ENCODE results near the gene BASP1. TPM values are rescaled to one million over a fixed set of nuclear protein-coding genes. Genes with fewer than 3 reads are reported as not detected.
"Not testable (repeated sequence)": the region's sequence is repeated elsewhere in the genome, so short reads cannot be mapped to it uniquely, and the experiment has no call there.

BASP1 gene
- polyA plus RNA-seq, 2 donors: 4.0 to 4.7 TPM

- Histone ChIP-seq H3K27me3 (ENCODE audit: control insufficient read depth in 1 of 2, insufficient read depth in 2 of 2, low read length in 2 of 2) (no peaks in the 10 kb centered on the region), H3K4me3 (ENCODE audit: low read depth in 1 of 2, low read length in 2 of 2) (no peak overlapping the region), H3K36me3 (ENCODE audit: control insufficient read depth in 2 of 2, insufficient read depth in 2 of 2, low read length in 1 of 2) (no peaks in the 10 kb centered on the region), H3K27ac (ENCODE audit: low read depth in 2 of 2, low read length in 1 of 2) (no peak overlapping the region), H3K4me1 (ENCODE audit: control insufficient read depth in 2 of 2, insufficient read depth in 2 of 2, low read length in 1 of 2) (peaks cover 3 to 6% of the 10 kb centered on the region in 2 donors), H3K9me3 (ENCODE audit: control insufficient read depth in 2 of 2, insufficient read depth in 1 of 2, low read depth in 1 of 2, low read length in 1 of 2) (no peaks in the 10 kb centered on the region)
- WGBS, 2 donors: 85 to 87% methylated on average over 14 of the region's 14 CpGs
Observed at GRCh38 chr5:17306726-17307091, 89.3 kb downstream of the BASP1 start.

GRCh38 chr5:17307440-17307839, 90.0 kb downstream of the BASP1 start:
- not testable (repeated sequence) for H3K9me3 ChIP-seq (ENCODE audit: control insufficient read depth in 2 of 2, insufficient read depth in 1 of 2, low read depth in 1 of 2, low read length in 1 of 2); H3K4me3 ChIP-seq (ENCODE audit: low read depth in 1 of 2, low read length in 2 of 2); H3K36me3 ChIP-seq (ENCODE audit: control insufficient read depth in 2 of 2, insufficient read depth in 2 of 2, low read length in 1 of 2); H3K27ac ChIP-seq (ENCODE audit: low read depth in 2 of 2, low read length in 1 of 2); H3K4me1 ChIP-seq (ENCODE audit: control insufficient read depth in 2 of 2, insufficient read depth in 2 of 2, low read length in 1 of 2); H3K27me3 ChIP-seq (ENCODE audit: control insufficient read depth in 1 of 2, insufficient read depth in 2 of 2, low read length in 2 of 2)
- 90 to 92% methylated on average over 4 of the region's 4 CpGs for WGBS, 2 donors

DNA sequence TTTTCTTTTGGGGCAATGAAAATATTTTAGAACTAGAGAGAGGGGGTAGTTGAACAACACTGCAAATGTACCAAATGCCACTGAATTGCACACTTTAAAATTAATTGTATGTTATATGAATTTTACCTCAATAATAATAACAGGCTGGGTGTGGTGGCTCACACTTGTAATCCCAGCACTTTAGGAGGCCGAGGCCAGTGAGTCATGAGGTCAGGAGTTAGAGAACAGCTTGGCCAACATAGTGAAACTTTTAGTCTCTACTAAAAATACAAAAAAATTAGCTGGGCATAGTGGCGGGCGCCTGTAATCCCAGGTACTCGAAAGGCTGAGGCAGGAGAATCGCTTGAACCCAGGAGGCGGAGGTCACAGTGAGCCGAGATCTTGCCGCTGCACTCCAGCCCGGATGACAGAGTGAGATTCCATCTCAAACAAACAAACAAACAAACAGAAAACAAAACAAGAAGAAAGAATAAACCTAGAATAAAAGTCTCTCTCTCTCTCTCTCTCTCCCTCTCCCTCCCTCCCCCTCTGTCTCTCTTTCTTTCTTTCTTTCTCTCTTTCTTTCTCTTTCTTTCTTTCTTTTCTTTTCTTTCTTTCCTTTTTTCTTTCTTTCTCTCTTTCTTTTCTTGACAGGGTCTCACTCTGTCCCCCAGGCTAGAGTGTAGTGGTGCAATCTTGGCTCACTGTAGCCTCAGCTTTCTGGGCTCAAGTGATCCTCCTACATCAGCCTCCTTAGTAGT, 91.1 kb downstream of the BASP1 start:
- peaks cover 0 to 6% of the 10 kb centered on the region in 2 donors for H3K4me1 ChIP-seq (ENCODE audit: control insufficient read depth in 2 of 2, insufficient read depth in 2 of 2, low read length in 1 of 2)
- H3K9me3 ChIP-seq (ENCODE audit: control insufficient read depth in 2 of 2, insufficient read depth in 1 of 2, low read depth in 1 of 2, low read length in 1 of 2): no peaks in the 10 kb centered on the region
- H3K4me3 ChIP-seq (ENCODE audit: low read depth in 1 of 2, low read length in 2 of 2): no peak overlapping the region
- no peak overlapping the region for H3K27ac ChIP-seq (ENCODE audit: low read depth in 2 of 2, low read length in 1 of 2)
- no peaks in the 10 kb centered on the region for H3K36me3 ChIP-seq (ENCODE audit: control insufficient read depth in 2 of 2, insufficient read depth in 2 of 2, low read length in 1 of 2)
- WGBS, 2 donors: 86 to 91% methylated on average over 9 of the region's 9 CpGs
- H3K27me3 ChIP-seq (ENCODE audit: control insufficient read depth in 1 of 2, insufficient read depth in 2 of 2, low read length in 2 of 2): no peaks in the 10 kb centered on the region

DNA sequence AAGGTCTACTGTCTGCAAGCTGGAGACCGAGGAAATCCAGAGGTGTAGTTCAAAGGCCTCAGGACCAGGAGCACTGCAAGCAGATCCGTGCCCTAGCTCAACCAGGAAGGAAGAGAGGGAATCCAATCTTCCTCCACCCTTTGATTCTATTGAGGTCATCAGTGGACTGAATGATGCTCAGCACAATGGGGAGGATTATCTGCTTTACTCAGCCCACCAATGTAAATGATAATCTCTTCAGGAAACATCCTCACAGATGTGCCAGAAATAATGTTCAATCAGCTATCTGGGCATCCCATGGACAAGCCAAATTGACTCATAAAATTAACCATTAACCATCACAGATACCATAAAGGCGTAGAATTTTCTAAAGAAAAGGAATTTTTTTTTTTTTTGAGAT, 92.0 kb downstream of the BASP1 start:
- H3K27ac ChIP-seq (ENCODE audit: low read depth in 2 of 2, low read length in 1 of 2): no peak overlapping the region
- WGBS, 2 donors: 85 to 87% methylated on average over 3 of the region's 3 CpGs
- H3K4me3 ChIP-seq (ENCODE audit: low read depth in 1 of 2, low read length in 2 of 2): no peak overlapping the region

DNA sequence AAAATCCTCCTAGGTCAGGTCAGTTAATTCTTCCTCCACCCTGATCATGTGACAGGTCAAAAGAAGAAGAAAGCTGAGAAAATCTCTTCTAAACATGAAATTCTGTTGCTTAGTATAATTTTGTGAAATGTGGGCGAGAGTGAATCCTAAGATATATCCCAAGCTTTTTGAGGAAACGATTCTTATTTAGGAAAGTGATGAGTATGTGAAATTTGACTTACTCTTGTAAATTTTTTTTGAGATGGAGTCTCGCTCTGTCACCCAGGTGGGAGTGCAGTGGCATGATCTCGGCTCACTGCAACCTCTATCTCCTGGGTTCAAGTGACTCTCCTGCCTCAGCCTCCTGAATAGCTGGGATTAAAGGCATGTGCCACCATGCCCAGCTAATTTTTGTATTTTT, 93.1 kb downstream of the BASP1 start:
- H3K9me3 ChIP-seq (ENCODE audit: control insufficient read depth in 2 of 2, insufficient read depth in 1 of 2, low read depth in 1 of 2, low read length in 1 of 2); H3K27me3 ChIP-seq (ENCODE audit: control insufficient read depth in 1 of 2, insufficient read depth in 2 of 2, low read length in 2 of 2); H3K4me1 ChIP-seq (ENCODE audit: control insufficient read depth in 2 of 2, insufficient read depth in 2 of 2, low read length in 1 of 2); H3K4me3 ChIP-seq (ENCODE audit: low read depth in 1 of 2, low read length in 2 of 2); H3K36me3 ChIP-seq (ENCODE audit: control insufficient read depth in 2 of 2, insufficient read depth in 2 of 2, low read length in 1 of 2); H3K27ac ChIP-seq (ENCODE audit: low read depth in 2 of 2, low read length in 1 of 2): not testable (repeated sequence)
- 83 to 94% methylated on average over 4 of the region's 4 CpGs for WGBS, 2 donors

More for the DNA sequence above, 92.0 kb downstream of the BASP1 start:
- Histone ChIP-seq H3K4me1 (ENCODE audit: control insufficient read depth in 2 of 2, insufficient read depth in 2 of 2, low read length in 1 of 2) (peaks cover 0 to 6% of the 10 kb centered on the region in 2 donors), H3K9me3 (ENCODE audit: control insufficient read depth in 2 of 2, insufficient read depth in 1 of 2, low read depth in 1 of 2, low read length in 1 of 2) (no peaks in the 10 kb centered on the region), H3K36me3 (ENCODE audit: control insufficient read depth in 2 of 2, insufficient read depth in 2 of 2, low read length in 1 of 2) (no peaks in the 10 kb centered on the region), H3K27me3 (ENCODE audit: control insufficient read depth in 1 of 2, insufficient read depth in 2 of 2, low read length in 2 of 2) (no peaks in the 10 kb centered on the region)

GRCh38 chr5:17311811-17312210, 94.4 kb downstream of the BASP1 start:
- 82 to 95% methylated on average over 10 to 31 of the region's 31 CpGs for WGBS, 2 donors

DNA sequence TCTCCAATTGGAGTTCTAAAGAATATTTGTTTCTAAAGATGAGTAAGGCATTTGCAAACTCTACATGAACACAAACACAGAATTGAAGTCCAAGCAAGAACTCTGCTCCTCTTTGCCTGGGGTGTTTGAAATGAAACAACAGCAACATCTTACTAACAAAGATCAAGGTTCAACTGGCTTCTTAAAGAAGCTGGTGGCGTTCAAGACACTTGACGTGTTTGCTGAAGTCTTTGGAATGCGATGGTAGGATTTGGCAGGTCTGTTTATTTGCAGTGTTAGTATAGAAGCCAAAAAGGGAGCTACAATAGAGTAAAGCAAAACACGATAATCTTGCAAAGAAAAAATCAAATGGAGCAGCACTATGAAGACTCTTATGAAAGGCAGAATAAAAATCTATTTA, 94.9 kb downstream of the BASP1 start:
- no peaks in the 10 kb centered on the region for H3K36me3 ChIP-seq (ENCODE audit: control insufficient read depth in 2 of 2, insufficient read depth in 2 of 2, low read length in 1 of 2)
- H3K4me3 ChIP-seq (ENCODE audit: low read depth in 1 of 2, low read length in 2 of 2): no peak overlapping the region
- H3K27ac ChIP-seq (ENCODE audit: low read depth in 2 of 2, low read length in 1 of 2): no peak overlapping the region
- H3K4me1 ChIP-seq (ENCODE audit: control insufficient read depth in 2 of 2, insufficient read depth in 2 of 2, low read length in 1 of 2): peaks cover 0 to 4% of the 10 kb centered on the region in 2 donors
- 32 to 38% methylated on average over 4 of the region's 4 CpGs for WGBS, 2 donors
- H3K9me3 ChIP-seq (ENCODE audit: control insufficient read depth in 2 of 2, insufficient read depth in 1 of 2, low read depth in 1 of 2, low read length in 1 of 2): no peaks in the 10 kb centered on the region
- H3K27me3 ChIP-seq (ENCODE audit: control insufficient read depth in 1 of 2, insufficient read depth in 2 of 2, low read length in 2 of 2): no peaks in the 10 kb centered on the region

More at GRCh38 chr5:17311811-17312210, 94.4 kb downstream of the BASP1 start:
- H3K4me1 ChIP-seq (ENCODE audit: control insufficient read depth in 2 of 2, insufficient read depth in 2 of 2, low read length in 1 of 2); H3K4me3 ChIP-seq (ENCODE audit: low read depth in 1 of 2, low read length in 2 of 2); H3K9me3 ChIP-seq (ENCODE audit: control insufficient read depth in 2 of 2, insufficient read depth in 1 of 2, low read depth in 1 of 2, low read length in 1 of 2); H3K36me3 ChIP-seq (ENCODE audit: control insufficient read depth in 2 of 2, insufficient read depth in 2 of 2, low read length in 1 of 2); H3K27ac ChIP-seq (ENCODE audit: low read depth in 2 of 2, low read length in 1 of 2); H3K27me3 ChIP-seq (ENCODE audit: control insufficient read depth in 1 of 2, insufficient read depth in 2 of 2, low read length in 2 of 2): not testable (repeated sequence)

- H3K27me3 ChIP-seq (ENCODE audit: control insufficient read depth in 1 of 2, insufficient read depth in 2 of 2, low read length in 2 of 2): no peaks in the 10 kb centered on the region
- H3K4me3 ChIP-seq (ENCODE audit: low read depth in 1 of 2, low read length in 2 of 2): no peak overlapping the region
- WGBS, 2 donors: 76 to 78% methylated on average over 5 of the region's 5 CpGs
- peaks cover 0 to 8% of the 10 kb centered on the region in 2 donors for H3K4me1 ChIP-seq (ENCODE audit: control insufficient read depth in 2 of 2, insufficient read depth in 2 of 2, low read length in 1 of 2)
- H3K27ac ChIP-seq (ENCODE audit: low read depth in 2 of 2, low read length in 1 of 2): no peak overlapping the region
- no peaks in the 10 kb centered on the region for H3K9me3 ChIP-seq (ENCODE audit: control insufficient read depth in 2 of 2, insufficient read depth in 1 of 2, low read depth in 1 of 2, low read length in 1 of 2)
- H3K36me3 ChIP-seq (ENCODE audit: control insufficient read depth in 2 of 2, insufficient read depth in 2 of 2, low read length in 1 of 2): no peaks in the 10 kb centered on the region
Observed at GRCh38 chr5:17314907-17315471, 97.6 kb downstream of the BASP1 start.

DNA sequence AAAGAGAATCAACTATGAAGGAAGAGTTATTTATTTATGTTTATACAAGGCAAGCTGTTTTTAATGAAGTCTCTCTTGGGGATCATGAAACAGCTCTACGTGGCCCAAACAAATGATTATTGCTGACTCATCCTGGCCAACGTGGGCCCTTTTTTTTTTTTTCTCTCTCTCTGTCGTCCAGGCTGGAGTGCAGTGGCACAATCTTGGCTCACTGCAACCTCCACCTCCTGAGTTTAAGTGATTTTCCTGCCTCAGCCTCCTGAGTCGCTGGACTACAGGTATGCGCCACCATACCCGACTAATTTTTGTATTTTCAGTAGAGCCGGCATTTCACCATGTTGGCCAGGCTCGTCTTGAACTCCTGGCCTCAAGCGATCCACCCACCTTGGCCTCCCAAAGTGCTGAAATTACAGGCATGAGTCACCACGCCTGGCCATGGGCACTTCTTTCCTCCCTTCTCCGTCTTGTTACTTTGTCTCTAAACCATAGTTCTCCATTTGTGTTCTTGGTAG, 98.3 kb downstream of the BASP1 start:
- Histone ChIP-seq H3K9me3 (ENCODE audit: control insufficient read depth in 2 of 2, insufficient read depth in 1 of 2, low read depth in 1 of 2, low read length in 1 of 2) (no peaks in the 10 kb centered on the region), H3K27me3 (ENCODE audit: control insufficient read depth in 1 of 2, insufficient read depth in 2 of 2, low read length in 2 of 2) (no peaks in the 10 kb centered on the region), H3K4me1 (ENCODE audit: control insufficient read depth in 2 of 2, insufficient read depth in 2 of 2, low read length in 1 of 2) (peaks cover 0 to 8% of the 10 kb centered on the region in 2 donors), H3K36me3 (ENCODE audit: control insufficient read depth in 2 of 2, insufficient read depth in 2 of 2, low read length in 1 of 2) (no peaks in the 10 kb centered on the region), H3K4me3 (ENCODE audit: low read depth in 1 of 2, low read length in 2 of 2) (no peak overlapping the region), H3K27ac (ENCODE audit: low read depth in 2 of 2, low read length in 1 of 2) (no peak overlapping the region)
- 64 to 66% methylated on average over 11 of the region's 11 CpGs for WGBS, 2 donors

- Histone ChIP-seq H3K4me3 (ENCODE audit: low read depth in 1 of 2, low read length in 2 of 2) (no peak overlapping the region), H3K36me3 (ENCODE audit: control insufficient read depth in 2 of 2, insufficient read depth in 2 of 2, low read length in 1 of 2) (no peaks in the 10 kb centered on the region), H3K27me3 (ENCODE audit: control insufficient read depth in 1 of 2, insufficient read depth in 2 of 2, low read length in 2 of 2) (no peaks in the 10 kb centered on the region), H3K27ac (ENCODE audit: low read depth in 2 of 2, low read length in 1 of 2) (no peak overlapping the region), H3K4me1 (ENCODE audit: control insufficient read depth in 2 of 2, insufficient read depth in 2 of 2, low read length in 1 of 2) (peaks cover 0 to 8% of the 10 kb centered on the region in 2 donors), H3K9me3 (ENCODE audit: control insufficient read depth in 2 of 2, insufficient read depth in 1 of 2, low read depth in 1 of 2, low read length in 1 of 2) (no peaks in the 10 kb centered on the region)
- WGBS, 2 donors: 23 to 29% methylated on average over 6 of the region's 6 CpGs
Observed at GRCh38 chr5:17316970-17317459, 99.6 kb downstream of the BASP1 start.

All from esophagus (tissue), 2 donors.